NB4 (cell line): ENCODE measurements around the gene APPL2.

Source experiments
- CTCF ChIP-seq: IDR thresholded peaks from one replicate; pipeline ENCODE4 v1.5.1; 2012; ENCODE audit warnings: low read depth, low read length
- MYC ChIP-seq: IDR thresholded peaks from 2 replicates; pipeline ENCODE4 v1.6.1; 2011; ENCODE audit warnings: low read depth, low read length
- POLR2A ChIP-seq: IDR thresholded peaks from 2 replicates; pipeline ENCODE4 v1.6.1; 2011; ENCODE audit warnings: mild to moderate bottlenecking; ENCODE audit not compliant: insufficient read length; ENCODE audit errors: extremely low read depth
- TF ChIP-seq, protein P1 (sequence below): IDR thresholded peaks from 2 replicates; pipeline ENCODE4 v1.6.1; 2011; ENCODE audit warnings: low read depth, low read length

GRCh38 chr12:105233041-105233905 lies 2.7 kb downstream of the APPL2 start:
- TF ChIP-seq CTCF (no peak), POLR2A (no peak), MYC (no peak)
- TF ChIP-seq, protein P1, sequence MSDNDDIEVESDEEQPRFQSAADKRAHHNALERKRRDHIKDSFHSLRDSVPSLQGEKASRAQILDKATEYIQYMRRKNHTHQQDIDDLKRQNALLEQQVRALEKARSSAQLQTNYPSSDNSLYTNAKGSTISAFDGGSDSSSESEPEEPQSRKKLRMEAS: no peak
